Choroid plexus epithelial cell (primary cell): ENCODE data around the gene C20orf141.

Experiments used
- DNase-seq: peaks from one replicate; pipeline ENCODE4 v3.0.0-alpha.2; 2010; ENCODE audit warnings: low read depth
- H3K4me3 ChIP-seq: 2 replicates; pipeline ENCODE4 v1.5.1; 2011; ENCODE audit warnings: low read depth, mild to moderate bottlenecking, control low read depth, low read length, moderate library complexity
- TF ChIP-seq, protein P1 (sequence below): conservative IDR thresholded peaks from 2 replicates; pipeline ENCODE4 v1.5.1; 2011; ENCODE audit warnings: low read depth, mild to moderate bottlenecking, control low read depth, inconsistent platforms, low read length, moderate library complexity

The C20orf141 gene

DNA sequence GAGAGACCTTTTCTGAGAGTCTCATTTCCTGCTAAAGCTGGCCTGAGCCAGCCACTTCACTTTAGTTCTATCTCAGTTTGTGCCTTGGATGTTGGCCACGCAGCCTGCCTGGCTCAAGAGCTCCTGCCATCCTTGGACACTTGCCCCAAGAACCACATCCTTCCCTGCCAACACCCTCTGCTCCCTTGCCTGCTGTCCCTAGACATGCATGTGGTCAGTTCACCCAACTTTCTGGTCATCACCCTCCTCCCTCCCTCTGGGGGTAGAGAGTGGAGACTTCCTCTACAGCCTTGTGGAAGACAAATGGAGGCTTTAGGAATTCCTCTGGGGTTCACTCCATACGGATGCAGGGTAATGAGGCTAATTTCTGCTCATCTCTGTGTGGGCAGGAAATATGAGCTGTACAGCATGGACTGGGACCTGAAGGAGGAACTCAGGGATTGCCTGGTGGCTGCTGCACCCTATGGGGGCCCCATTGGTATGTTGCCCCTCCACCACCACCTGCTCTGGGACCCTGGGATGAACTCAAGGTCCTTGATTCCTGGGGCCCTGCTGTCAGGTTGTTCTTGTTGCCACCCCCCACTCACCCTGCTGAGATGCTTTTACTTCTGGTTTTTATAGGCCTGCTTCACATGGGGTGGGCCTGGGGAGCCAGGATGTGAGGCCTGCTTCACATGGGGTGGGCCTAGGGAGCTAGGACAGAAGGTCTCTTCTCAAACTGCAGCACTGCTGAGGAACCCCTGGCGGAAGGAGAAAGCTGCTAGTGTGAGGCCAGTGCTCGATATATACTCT is 44.7 kb downstream of the C20orf141 start:
- DNase-seq: no peak
- TF ChIP-seq, protein P1, sequence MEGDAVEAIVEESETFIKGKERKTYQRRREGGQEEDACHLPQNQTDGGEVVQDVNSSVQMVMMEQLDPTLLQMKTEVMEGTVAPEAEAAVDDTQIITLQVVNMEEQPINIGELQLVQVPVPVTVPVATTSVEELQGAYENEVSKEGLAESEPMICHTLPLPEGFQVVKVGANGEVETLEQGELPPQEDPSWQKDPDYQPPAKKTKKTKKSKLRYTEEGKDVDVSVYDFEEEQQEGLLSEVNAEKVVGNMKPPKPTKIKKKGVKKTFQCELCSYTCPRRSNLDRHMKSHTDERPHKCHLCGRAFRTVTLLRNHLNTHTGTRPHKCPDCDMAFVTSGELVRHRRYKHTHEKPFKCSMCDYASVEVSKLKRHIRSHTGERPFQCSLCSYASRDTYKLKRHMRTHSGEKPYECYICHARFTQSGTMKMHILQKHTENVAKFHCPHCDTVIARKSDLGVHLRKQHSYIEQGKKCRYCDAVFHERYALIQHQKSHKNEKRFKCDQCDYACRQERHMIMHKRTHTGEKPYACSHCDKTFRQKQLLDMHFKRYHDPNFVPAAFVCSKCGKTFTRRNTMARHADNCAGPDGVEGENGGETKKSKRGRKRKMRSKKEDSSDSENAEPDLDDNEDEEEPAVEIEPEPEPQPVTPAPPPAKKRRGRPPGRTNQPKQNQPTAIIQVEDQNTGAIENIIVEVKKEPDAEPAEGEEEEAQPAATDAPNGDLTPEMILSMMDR: no peak
- H3K4me3 ChIP-seq: no peak overlapping the region

DNA sequence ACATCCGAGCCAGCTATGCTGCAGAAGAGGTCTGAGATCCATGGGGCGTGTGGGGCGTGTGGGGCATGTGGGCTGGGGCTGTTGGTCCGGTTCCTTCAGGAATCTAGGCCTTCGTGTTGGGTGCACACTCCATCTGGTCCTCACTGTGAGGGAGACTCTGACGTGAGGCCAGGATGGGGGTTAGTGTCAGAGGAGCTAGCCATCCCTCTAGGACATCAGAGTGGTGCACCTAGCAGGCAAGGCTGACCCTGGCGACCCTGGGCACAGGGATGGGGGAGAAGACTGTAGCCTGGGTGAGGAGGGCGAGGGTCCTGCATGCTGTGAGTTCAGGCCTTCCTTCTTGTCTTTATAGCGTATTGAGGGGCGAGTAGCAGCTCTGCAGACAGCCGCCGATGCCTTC is 49.8 kb downstream of the C20orf141 start:
- TF ChIP-seq, protein P1: no peak
- H3K4me3 ChIP-seq: no peak overlapping the region
- no peak for DNase-seq

GRCh38 chr20:2865101-2865500 is 50.3 kb downstream of the C20orf141 start:
- TF ChIP-seq, protein P1: no peak
- H3K4me3 ChIP-seq: no peak overlapping the region
- DNase-seq: no peak
